DND-41 (cell line): ENCODE results near the gene KLHL11.
"Not testable (repeated sequence)": the region's sequence is repeated elsewhere in the genome, so short reads cannot be mapped to it uniquely, and the experiment has no call there.

ENCODE experiments used
- ATAC-seq: fragments of 200-7000 bp; cut with Tn5 transposase; 3 replicates; pipeline ENCODE4 v1.9.1; 2021; ENCODE audit warnings: low read depth; ENCODE audit not compliant: insufficient read depth
- DNase-seq: peaks from one replicate; pipeline ENCODE4 v3.0.0-alpha.2; 2020
- H2AFZ ChIP-seq: 2 replicates; pipeline ENCODE4 v1.6.0; 2012; ENCODE audit warnings: low read depth, low read length
- H3K27ac ChIP-seq: 2 replicates; pipeline ENCODE4 v1.5.1; 2012; ENCODE audit warnings: low read length, inconsistent platforms
- H3K27me3 ChIP-seq: fragments of 200-600 bp; sonication (generic); 2 replicates; pipeline ENCODE4 v1.6.0; 2012; ENCODE audit warnings: low read length, mild to moderate bottlenecking, inconsistent platforms; ENCODE audit not compliant: insufficient read depth, poor library complexity
- H3K36me3 ChIP-seq: 2 replicates; pipeline ENCODE4 v1.5.1; 2012; ENCODE audit warnings: low read length, inconsistent platforms; ENCODE audit not compliant: insufficient read depth
- H3K4me1 ChIP-seq: 2 replicates; pipeline ENCODE4 v1.5.1; 2012; ENCODE audit warnings: mild to moderate bottlenecking, low read length; ENCODE audit not compliant: insufficient read depth
- H3K4me2 ChIP-seq: 2 replicates; pipeline ENCODE4 v1.6.0; 2012; ENCODE audit warnings: mild to moderate bottlenecking, moderate library complexity, low read length, inconsistent platforms; ENCODE audit not compliant: insufficient read depth
- H3K4me3 ChIP-seq, 2 experiments: fragments of 200-600 bp in 1 of 2; shearing (Covaris generic) in 1 of 2; 2 replicates each; pipeline ENCODE4 v1.5.1; 2012 to 2016; ENCODE audit warnings: inconsistent platforms in 2 of 2, low read length in 2 of 2, mild to moderate bottlenecking in 2 of 2, low read depth in 1 of 2, moderate library complexity in 1 of 2
- H3K79me2 ChIP-seq: 2 replicates; pipeline ENCODE4 v1.6.0; 2012; ENCODE audit warnings: low read length, inconsistent platforms; ENCODE audit not compliant: insufficient read depth
- H3K9ac ChIP-seq: 2 replicates; pipeline ENCODE4 v1.6.0; 2012; ENCODE audit warnings: low read depth, mild to moderate bottlenecking, inconsistent platforms, low read length, moderate library complexity
- H3K9me3 ChIP-seq: 2 replicates; pipeline ENCODE4 v1.5.1; 2012; ENCODE audit warnings: low read length, moderate library complexity, mild to moderate bottlenecking, inconsistent platforms; ENCODE audit not compliant: insufficient read depth, severe bottlenecking
- H4K20me1 ChIP-seq: 2 replicates; pipeline ENCODE4 v1.6.0; 2012; ENCODE audit warnings: low read length; ENCODE audit not compliant: insufficient read depth
- EZH2 ChIP-seq: IDR thresholded peaks from 3 replicates; pipeline ENCODE4 v1.6.1; 2012; ENCODE audit warnings: borderline replicate concordance, low read depth, mild to moderate bottlenecking, moderate library complexity, low read length, inconsistent platforms; ENCODE audit not compliant: severe bottlenecking
- TF ChIP-seq, protein P1 (sequence below): IDR thresholded peaks from 2 replicates; pipeline ENCODE4 v1.5.1; 2012; ENCODE audit warnings: borderline replicate concordance, low read length, moderate library complexity, mild to moderate bottlenecking; ENCODE audit not compliant: poor library complexity, severe bottlenecking; ENCODE audit errors: extremely low read depth

The KLHL11 gene

GRCh38 chr17:41835214-41835799, 29.9 kb downstream of the KLHL11 start:
- Histone ChIP-seq H2AFZ (peak overlapping the region; percentile 84), H3K27me3 (no peaks in the 10 kb centered on the region), H4K20me1 (no peaks in the 10 kb centered on the region), H3K79me2 (no peaks in the 10 kb centered on the region; the same call in 1 of the 2 replicates), H3K9ac (peak overlapping the region; percentile 64), H3K4me2 (peak overlapping the region; percentile 71), H3K4me1 (peaks cover 18% of the 10 kb centered on the region), H3K36me3 (no peaks in the 10 kb centered on the region), H3K4me3 (peak overlapping the region; percentile 33 to 60; a peak in 3 of 4 replicates), H3K27ac (no peak overlapping the region), H3K9me3 (no peaks in the 10 kb centered on the region)
- DNase-seq, result no peak
- TF ChIP-seq, protein P1, sequence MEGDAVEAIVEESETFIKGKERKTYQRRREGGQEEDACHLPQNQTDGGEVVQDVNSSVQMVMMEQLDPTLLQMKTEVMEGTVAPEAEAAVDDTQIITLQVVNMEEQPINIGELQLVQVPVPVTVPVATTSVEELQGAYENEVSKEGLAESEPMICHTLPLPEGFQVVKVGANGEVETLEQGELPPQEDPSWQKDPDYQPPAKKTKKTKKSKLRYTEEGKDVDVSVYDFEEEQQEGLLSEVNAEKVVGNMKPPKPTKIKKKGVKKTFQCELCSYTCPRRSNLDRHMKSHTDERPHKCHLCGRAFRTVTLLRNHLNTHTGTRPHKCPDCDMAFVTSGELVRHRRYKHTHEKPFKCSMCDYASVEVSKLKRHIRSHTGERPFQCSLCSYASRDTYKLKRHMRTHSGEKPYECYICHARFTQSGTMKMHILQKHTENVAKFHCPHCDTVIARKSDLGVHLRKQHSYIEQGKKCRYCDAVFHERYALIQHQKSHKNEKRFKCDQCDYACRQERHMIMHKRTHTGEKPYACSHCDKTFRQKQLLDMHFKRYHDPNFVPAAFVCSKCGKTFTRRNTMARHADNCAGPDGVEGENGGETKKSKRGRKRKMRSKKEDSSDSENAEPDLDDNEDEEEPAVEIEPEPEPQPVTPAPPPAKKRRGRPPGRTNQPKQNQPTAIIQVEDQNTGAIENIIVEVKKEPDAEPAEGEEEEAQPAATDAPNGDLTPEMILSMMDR, result no peak
- no peak for TF ChIP-seq EZH2
- ATAC-seq, result no peak

GRCh38 chr17:41829961-41830360, 35.3 kb downstream of the KLHL11 start:
- H3K27ac ChIP-seq, H2AFZ ChIP-seq, H3K9me3 ChIP-seq, H3K9ac ChIP-seq, H3K79me2 ChIP-seq, H3K36me3 ChIP-seq, H3K4me3 ChIP-seq, H3K4me2 ChIP-seq, H3K27me3 ChIP-seq, ATAC-seq, H3K4me1 ChIP-seq, DNase-seq, H4K20me1 ChIP-seq: not testable (repeated sequence)

DNA sequence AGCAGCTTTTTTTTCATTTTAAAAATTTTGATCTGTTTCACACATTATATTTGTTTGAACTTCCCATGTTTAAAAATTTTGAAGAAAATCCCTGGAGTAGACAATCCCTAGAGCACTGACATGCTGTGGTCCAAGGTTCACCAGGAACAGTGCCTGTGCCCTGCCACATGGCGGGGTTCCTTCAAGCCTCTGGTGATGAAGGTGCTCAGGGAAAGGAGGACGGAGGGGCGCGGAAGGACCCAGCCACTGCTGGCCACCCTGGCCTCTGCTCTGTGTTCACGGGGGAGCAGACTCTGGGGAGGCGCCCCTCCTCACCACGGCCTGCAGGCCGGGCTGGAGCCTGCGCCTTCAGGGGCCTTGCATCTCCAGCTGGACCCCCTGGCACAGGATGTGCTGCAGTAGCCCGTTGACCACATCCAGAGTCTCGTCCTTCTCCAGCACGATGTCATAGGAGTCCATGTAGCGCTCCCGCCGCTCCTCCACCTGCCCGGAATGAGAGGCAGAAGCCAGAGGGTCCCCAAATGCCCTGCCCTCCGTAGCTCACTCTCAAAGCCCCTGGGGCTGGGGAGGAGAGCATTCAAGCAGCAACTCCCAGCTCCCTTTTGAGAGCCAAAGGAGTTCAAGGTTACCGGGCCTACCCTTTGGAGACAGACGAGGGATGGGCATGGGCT, 39.9 kb downstream of the KLHL11 start:
- Histone ChIP-seq H3K79me2 (no peaks in the 10 kb centered on the region), H3K27me3 (no peaks in the 10 kb centered on the region), H3K27ac (no peak overlapping the region), H3K4me1 (no peaks in the 10 kb centered on the region), H3K4me2 (no peak overlapping the region), H3K36me3 (peaks cover 6% of the 10 kb centered on the region; the same call in 1 of the 2 replicates), H2AFZ (no peak overlapping the region), H3K9ac (no peak overlapping the region), H3K4me3 (no peak overlapping the region), H3K9me3 (no peaks in the 10 kb centered on the region), H4K20me1 (no peaks in the 10 kb centered on the region)
- ATAC-seq (no peak), DNase-seq (no peak)
- TF ChIP-seq, protein P1, result no peak
- TF ChIP-seq EZH2, result no peak

GRCh38 chr17:41824086-41824485, 41.1 kb downstream of the KLHL11 start:
- Histone ChIP-seq H4K20me1 (no peaks in the 10 kb centered on the region), H3K9me3 (no peaks in the 10 kb centered on the region), H3K4me3 (no peak overlapping the region), H3K27ac (no peak overlapping the region), H3K79me2 (no peaks in the 10 kb centered on the region), H3K27me3 (no peaks in the 10 kb centered on the region), H3K4me2 (no peak overlapping the region), H2AFZ (no peak overlapping the region), H3K36me3 (peaks cover 6% of the 10 kb centered on the region; the same call in 1 of the 2 replicates), H3K4me1 (no peaks in the 10 kb centered on the region), H3K9ac (no peak overlapping the region)
- DNase-seq, result no peak
- TF ChIP-seq EZH2, result no peak
- TF ChIP-seq, protein P1, result no peak
- no peak for ATAC-seq
